ENCODE results near the gene GAMT.

Gene GAMT

GRCh38 chr19:1432507-1432887 lies 31.2 kb upstream of the GAMT start:
- DNase-seq (ENCODE audit: low read depth): no peak
- TF ChIP-seq CTCF (conservative IDR thresholded peaks at IDR 0.05; ENCODE audit: low read depth, low read length): no peak
- H3K4me3 ChIP-seq (ENCODE audit: low read depth, low read length): no peak overlapping the region

- H3K4me3 ChIP-seq (ENCODE audit: low read depth, low read length): no peak overlapping the region
- DNase-seq (ENCODE audit: low read depth): no peak
- TF ChIP-seq CTCF (conservative IDR thresholded peaks at IDR 0.05; ENCODE audit: low read depth, low read length): no peak
Observed at GRCh38 chr19:1431759-1432506, 30.6 kb upstream of the GAMT start.

GRCh38 chr19:1430246-1430645 lies 28.9 kb upstream of the GAMT start:
- TF ChIP-seq CTCF (conservative IDR thresholded peaks at IDR 0.05; ENCODE audit: low read depth, low read length): no peak
- H3K4me3 ChIP-seq (ENCODE audit: low read depth, low read length): no peak overlapping the region
- no peak for DNase-seq (ENCODE audit: low read depth)

- H3K4me3 ChIP-seq (ENCODE audit: low read depth, low read length): no peak overlapping the region
- DNase-seq (ENCODE audit: low read depth): no peak
- TF ChIP-seq CTCF (conservative IDR thresholded peaks at IDR 0.05; ENCODE audit: low read depth, low read length): no peak
Observed at GRCh38 chr19:1429750-1430149, 28.4 kb upstream of the GAMT start.

GRCh38 chr19:1428738-1429391 lies 27.5 kb upstream of the GAMT start:
- no peak for DNase-seq (ENCODE audit: low read depth)
- no peak overlapping the region for H3K4me3 ChIP-seq (ENCODE audit: low read depth, low read length)
- no peak for TF ChIP-seq CTCF (conservative IDR thresholded peaks at IDR 0.05; ENCODE audit: low read depth, low read length)

- DNase-seq (ENCODE audit: low read depth): no peak
- no peak for TF ChIP-seq CTCF (conservative IDR thresholded peaks at IDR 0.05; ENCODE audit: low read depth, low read length)
- no peak overlapping the region for H3K4me3 ChIP-seq (ENCODE audit: low read depth, low read length)
Observed at GRCh38 chr19:1427221-1427920, 26.0 kb upstream of the GAMT start.

All from choroid plexus epithelial cell (primary cell).